Tibial nerve (tissue), 4 donors: ENCODE results near the gene DUSP23. TPM values are rescaled to one million over a fixed set of nuclear protein-coding genes. Genes with fewer than 3 reads are reported as not detected.
A peak's percentile ranks its signal among the peaks of the same experiment; 100 is the strongest.

Experiments
- DNase-seq, 2 donors: peaks; one replicate each; pipeline ENCODE4 v3.0.0-alpha.2; 2019; ENCODE audit warnings: low spot score in 2 of 2
- H3K27ac ChIP-seq, 4 donors: fragments of 200-600 bp; sonication (generic) in 3 of 4; one replicate each; pipeline ENCODE4 v1.5.1; 2017 to 2019; ENCODE audit warnings: mild to moderate bottlenecking in 1 of 4
- H3K27me3 ChIP-seq, 2 donors: fragments of 200-600 bp; sonication (generic) in 1 of 2; one replicate each; pipeline versions ENCODE4 v1.5.1 to v1.6.0; 2017 to 2019
- H3K36me3 ChIP-seq, 3 donors: fragments of 200-600 bp; sonication (generic); one replicate each; pipeline ENCODE4 v1.5.1; 2018 to 2019
- H3K4me1 ChIP-seq, 4 donors: fragments of 200-600 bp; sonication (generic) in 3 of 4; one replicate each; pipeline ENCODE4 v1.5.1; 2017 to 2019
- H3K4me3 ChIP-seq, 4 donors: fragments of 200-600 bp; sonication (generic) in 3 of 4; one replicate each; pipeline ENCODE4 v1.5.1; 2017 to 2019; ENCODE audit warnings: mild to moderate bottlenecking in 1 of 4, moderate library complexity in 1 of 4
- H3K9me3 ChIP-seq, 4 donors: fragments of 200-600 bp; sonication (generic) in 3 of 4; one replicate each; pipeline ENCODE4 v1.5.1; 2017 to 2019
- CTCF ChIP-seq, 5 experiments: fragments of 200-600 bp in 3 of 5; fragments of 450-650 bp in 2 of 5; sonication (generic) in 3 of 5; IDR thresholded peaks; one replicate each; pipeline ENCODE4 v1.5.1; 2016 to 2019; ENCODE audit warnings: antibody characterized with exemption in 5 of 5, mild to moderate bottlenecking in 3 of 5, moderate library complexity in 2 of 5
- EP300 ChIP-seq, 2 donors: sonication (generic); formaldehyde crosslinking; IDR thresholded peaks; one replicate each; pipeline ENCODE4 v1.6.1; 2017; ENCODE audit warnings: antibody characterized with exemption in 2 of 2, mild to moderate bottlenecking in 1 of 2
- POLR2A ChIP-seq, 2 donors: fragments of 450-650 bp; IDR thresholded peaks; one replicate each; pipeline ENCODE4 v1.6.1; 2017; ENCODE audit warnings: antibody characterized with exemption in 2 of 2, mild to moderate bottlenecking in 2 of 2, moderate library complexity in 2 of 2
- WGBS, 2 donors: methylation state at CpG; one replicate each; pipeline ENCODE4 v1.1.5; 2018; 5-methylcytosine and 5-hydroxymethylcytosine counted together
- total RNA-seq, 4 donors: library from RNA; depleted of rRNA; stranded (reverse); fragments of >200 nt; gene quantifications; one replicate each; pipeline ENCODE4 v1.1.0, GENCODE V29; 2016

Gene DUSP23
- total RNA-seq, 4 donors from 2014 or later, result 114 to 162 (median 123) TPM

- WGBS, 2 donors, result 16 to 24% methylated on average over 3 of the region's 3 CpGs
- Histone ChIP-seq H3K4me3 (no peak overlapping the region), H3K4me1 (peaks cover 0 to 6% (median 0%) of the 10 kb centered on the region in 4 donors), H3K27ac (no peak overlapping the region), H3K36me3 (no peaks in the 10 kb centered on the region), H3K27me3 (peaks cover 0 to 8% of the 10 kb centered on the region in 2 donors), H3K9me3 (no peaks in the 10 kb centered on the region)
- DNase-seq, result no peak
- TF ChIP-seq CTCF (IDR thresholded peaks at IDR 0.05) (no peak), EP300 (IDR thresholded peaks at IDR 0.05) (no peak), POLR2A (IDR thresholded peaks at IDR 0.05) (no peak)
Observed at GRCh38 chr1:159791461-159791860, 10.7 kb downstream of the DUSP23 start.

GRCh38 chr1:159795534-159795933 is 14.8 kb downstream of the DUSP23 start:
- Histone ChIP-seq H3K27ac (no peak overlapping the region), H3K9me3 (no peaks in the 10 kb centered on the region), H3K4me1 (peaks cover 0 to 10% (median 0%) of the 10 kb centered on the region in 4 donors), H3K4me3 (no peak overlapping the region), H3K36me3 (no peaks in the 10 kb centered on the region), H3K27me3 (peaks cover 0 to 12% of the 10 kb centered on the region in 2 donors)
- WGBS, 2 donors, result 23 to 26% methylated on average over 5 of the region's 5 CpGs
- TF ChIP-seq CTCF (IDR thresholded peaks at IDR 0.05) (no peak), EP300 (IDR thresholded peaks at IDR 0.05) (no peak), POLR2A (IDR thresholded peaks at IDR 0.05) (no peak)
- DNase-seq, result no peak

- Histone ChIP-seq H3K4me1 (peaks cover 0 to 10% (median 0%) of the 10 kb centered on the region in 4 donors), H3K27me3 (peaks cover 0 to 9% of the 10 kb centered on the region in 2 donors), H3K4me3 (no peak overlapping the region), H3K9me3 (no peaks in the 10 kb centered on the region), H3K27ac (no peak overlapping the region), H3K36me3 (no peaks in the 10 kb centered on the region)
- DNase-seq, result peak; percentile 41 to 74
- TF ChIP-seq EP300 (IDR thresholded peaks at IDR 0.05), result no peak
- TF ChIP-seq CTCF (IDR thresholded peaks at IDR 0.05), result peak; percentile 46 to 82 (median 64)
- WGBS, 2 donors, result 7 to 16% methylated on average over 2 of the region's 2 CpGs
Observed at GRCh38 chr1:159798893-159799292, 18.1 kb downstream of the DUSP23 start.

- H3K36me3 ChIP-seq, result no peaks in the 10 kb centered on the region
- WGBS, 2 donors, result 92 to 97% methylated on average over 4 of the region's 4 CpGs
- no peaks in the 10 kb centered on the region for H3K9me3 ChIP-seq
- no peak overlapping the region for H3K27ac ChIP-seq
- DNase-seq, result no peak
- H3K4me1 ChIP-seq, result peaks cover 0 to 10% (median 0%) of the 10 kb centered on the region in 4 donors
- H3K4me3 ChIP-seq, result no peak overlapping the region
- peaks cover 0 to 9% of the 10 kb centered on the region in 2 donors for H3K27me3 ChIP-seq
- TF ChIP-seq CTCF (IDR thresholded peaks at IDR 0.05) (no peak), EP300 (IDR thresholded peaks at IDR 0.05) (no peak), POLR2A (IDR thresholded peaks at IDR 0.05) (no peak)
Observed at GRCh38 chr1:159799446-159799985, 18.8 kb downstream of the DUSP23 start.

- no peak overlapping the region for H3K27ac ChIP-seq
- no peak for DNase-seq
- WGBS, 2 donors, result 77 to 80% methylated on average over 8 of the region's 8 CpGs
- H3K4me1 ChIP-seq, result peaks cover 0 to 8% (median 0%) of the 10 kb centered on the region in 4 donors
- TF ChIP-seq POLR2A (IDR thresholded peaks at IDR 0.05), result no peak
- no peak for TF ChIP-seq CTCF (IDR thresholded peaks at IDR 0.05)
- TF ChIP-seq EP300 (IDR thresholded peaks at IDR 0.05), result no peak
- no peaks in the 10 kb centered on the region for H3K9me3 ChIP-seq
- H3K36me3 ChIP-seq, result no peaks in the 10 kb centered on the region
- H3K27me3 ChIP-seq, result peaks cover 0 to 9% of the 10 kb centered on the region in 2 donors
- no peak overlapping the region for H3K4me3 ChIP-seq
Observed at GRCh38 chr1:159800177-159800930, 19.6 kb downstream of the DUSP23 start.
